B cell (primary cell): ENCODE measurements around the gene NCK1.

Source experiments
- CTCF ChIP-seq: fragments of 200-600 bp; IDR thresholded peaks from one replicate; pipeline ENCODE4 v1.8.0; 2022; ENCODE audit warnings: antibody characterized with exemption, mild to moderate bottlenecking
- EZH2 ChIP-seq: IDR thresholded peaks from 2 replicates; pipeline ENCODE4 v1.6.1; 2012; ENCODE audit warnings: borderline replicate concordance, low read depth, mild to moderate bottlenecking, moderate library complexity, low read length; ENCODE audit not compliant: insufficient read depth, poor library complexity, severe bottlenecking

- no peak for TF ChIP-seq CTCF
- TF ChIP-seq EZH2, result peak; percentile 40
Observed at GRCh38 chr3:136818769-136819391, 43.1 kb upstream of the NCK1 start, which contains the start of gene SLC35G2.
